Inferior parietal cortex (tissue), 1 donor: ENCODE data around the gene BPNT1.
A peak's percentile ranks its signal among the peaks of the same experiment; 100 is the strongest.
"Not testable (repeated sequence)": the region's sequence is repeated elsewhere in the genome, so short reads cannot be mapped to it uniquely, and the experiment has no call there.

Experiments used
- DNase-seq: peaks from one replicate; pipeline ENCODE4 v3.0.0-alpha.2; 2016; ENCODE audit errors: extremely low spot score

The BPNT1 gene

GRCh38 chr1:220089650-220090556, at the start of gene BPNT1:
Gene BPNT1, minus strand, starts transcription at chr1:220089788. Its CDS starts 9,942 bp downstream, at chr1:220079846.
- DNase-seq: peak; percentile 99

GRCh38 chr1:220137019-220137786, 47.6 kb upstream of the BPNT1 start:
- no peak for DNase-seq

GRCh38 chr1:220135755-220136154, 46.2 kb upstream of the BPNT1 start:
- no peak for DNase-seq

GRCh38 chr1:220129479-220130210, 40.1 kb upstream of the BPNT1 start:
- no peak for DNase-seq

GRCh38 chr1:220127076-220127475, 37.5 kb upstream of the BPNT1 start:
- no peak for DNase-seq

GRCh38 chr1:220124542-220124941, 35.0 kb upstream of the BPNT1 start:
- DNase-seq: no peak

GRCh38 chr1:220123889-220124288, 34.3 kb upstream of the BPNT1 start:
- no peak for DNase-seq

- DNase-seq: no peak
These were observed 33.5 kb upstream of the BPNT1 start for GRCh38 chr1:220123066-220123465.

- no peak for DNase-seq
These were observed 32.4 kb upstream of the BPNT1 start for GRCh38 chr1:220121791-220122530.

- DNase-seq: no peak
These were observed 29.5 kb upstream of the BPNT1 start for GRCh38 chr1:220119043-220119512.

- DNase-seq: no peak
These were observed 23.6 kb upstream of the BPNT1 start for GRCh38 chr1:220113136-220113695.

GRCh38 chr1:220112600-220112999, 23.0 kb upstream of the BPNT1 start:
- DNase-seq: not testable (repeated sequence)

- not testable (repeated sequence) for DNase-seq
These were observed 20.9 kb upstream of the BPNT1 start for GRCh38 chr1:220110473-220110872.

GRCh38 chr1:220099826-220100225, 10.2 kb upstream of the BPNT1 start:
- DNase-seq: no peak

GRCh38 chr1:220094016-220094911, 4.7 kb upstream of the BPNT1 start, which contains the start of gene IARS2:
Gene IARS2, plus strand, starts transcription at chr1:220094132. Its CDS starts 85 bp downstream, at chr1:220094217.
- peak; percentile 82 for DNase-seq

- DNase-seq: no peak
These were observed 3.9 kb upstream of the BPNT1 start for GRCh38 chr1:220093361-220094015.

GRCh38 chr1:220092694-220093093, 3.1 kb upstream of the BPNT1 start:
- DNase-seq: no peak

GRCh38 chr1:220086261-220086686, 3.3 kb downstream of the BPNT1 start:
- not testable (repeated sequence) for DNase-seq

GRCh38 chr1:220084460-220084859, 5.1 kb downstream of the BPNT1 start:
- DNase-seq: no peak
